Astrocyte of the hippocampus (primary cell): ENCODE results near the gene SNX25.
A peak's percentile ranks its signal among the peaks of the same experiment; 100 is the strongest.
"Not testable (repeated sequence)": the region's sequence is repeated elsewhere in the genome, so short reads cannot be mapped to it uniquely, and the experiment has no call there.

ENCODE experiments used
- DNase-seq: peaks from one replicate; pipeline ENCODE4 v3.0.0; 2011; ENCODE audit warnings: low read depth, low spot score

The SNX25 gene

DNA sequence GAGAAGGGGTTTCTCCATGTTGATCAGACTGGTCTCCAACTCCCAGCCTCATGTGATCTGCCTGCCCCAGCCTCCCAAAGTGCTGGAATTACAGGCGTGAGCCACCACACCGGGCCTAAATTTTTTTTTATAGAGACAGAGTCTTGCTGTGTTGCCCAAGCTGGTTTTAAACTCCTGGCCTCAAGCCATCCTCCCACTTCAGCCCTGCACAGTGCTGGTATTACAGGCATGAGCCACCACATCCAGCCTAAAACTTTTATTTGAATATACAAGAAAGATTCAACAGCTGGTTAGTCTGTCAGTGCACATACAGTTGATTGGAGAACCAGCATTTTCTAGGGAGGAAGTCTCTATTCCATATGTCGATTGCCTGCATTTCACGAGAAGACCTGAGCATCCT lies 95.1 kb downstream of the SNX25 start:
- DNase-seq, result no peak

DNA sequence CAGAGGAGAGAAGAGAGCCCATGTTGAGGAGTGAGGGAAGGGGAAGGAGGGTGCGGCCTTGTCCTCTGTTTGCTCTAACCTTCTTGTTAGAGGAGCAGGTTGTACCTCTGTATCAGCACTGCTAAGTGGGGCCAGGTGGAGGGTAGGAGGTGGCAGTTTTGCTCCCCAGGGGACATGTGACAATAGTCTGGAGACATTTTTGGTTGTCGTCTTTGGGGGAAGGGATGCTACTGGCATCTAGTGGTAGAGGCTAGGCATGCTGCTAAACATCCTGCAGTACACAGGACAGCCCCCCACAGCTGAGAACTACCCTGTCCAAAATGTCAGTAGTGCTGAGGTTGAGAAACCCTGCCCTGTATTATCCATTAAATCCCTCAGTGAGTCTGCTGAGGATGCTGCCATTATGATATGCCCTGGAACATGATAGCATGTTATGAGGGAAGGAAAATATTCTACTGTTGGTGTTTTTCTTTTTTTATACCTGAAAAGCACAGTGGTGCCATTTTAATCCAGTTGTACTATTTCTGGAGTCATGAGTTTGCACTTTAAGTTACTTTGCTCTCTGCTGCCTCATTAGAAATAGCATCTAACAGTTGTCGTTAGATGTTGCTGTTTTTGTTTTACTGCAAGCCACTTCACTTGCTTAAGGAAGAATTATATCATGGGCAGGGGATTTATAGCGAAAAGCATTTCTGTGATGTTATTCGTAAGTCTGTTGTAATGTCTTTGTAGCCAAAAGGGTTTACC lies 95.7 kb downstream of the SNX25 start:
- peak; percentile 55 for DNase-seq

DNA sequence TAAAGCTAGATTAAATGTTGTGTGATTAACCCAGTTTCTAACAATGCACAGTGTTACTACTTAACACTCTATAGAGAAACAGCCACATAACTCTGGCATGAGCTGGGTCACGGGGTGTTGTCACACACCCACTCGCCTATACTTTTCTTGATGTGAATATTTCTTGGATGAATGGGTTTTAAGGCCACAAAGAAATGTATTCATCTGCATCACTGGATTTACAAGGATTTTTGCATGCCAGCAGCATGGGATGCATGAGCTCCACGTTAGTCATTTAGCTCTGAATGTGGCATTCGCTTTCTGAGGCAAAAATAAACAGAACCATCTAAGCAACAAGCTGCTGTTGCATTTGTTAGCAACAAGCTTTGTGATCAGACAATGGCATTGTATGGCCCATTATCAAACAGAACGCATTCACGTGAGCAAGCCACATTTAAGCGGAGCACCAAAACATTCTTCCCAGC lies 96.6 kb downstream of the SNX25 start:
- peak; percentile 91 for DNase-seq

DNA sequence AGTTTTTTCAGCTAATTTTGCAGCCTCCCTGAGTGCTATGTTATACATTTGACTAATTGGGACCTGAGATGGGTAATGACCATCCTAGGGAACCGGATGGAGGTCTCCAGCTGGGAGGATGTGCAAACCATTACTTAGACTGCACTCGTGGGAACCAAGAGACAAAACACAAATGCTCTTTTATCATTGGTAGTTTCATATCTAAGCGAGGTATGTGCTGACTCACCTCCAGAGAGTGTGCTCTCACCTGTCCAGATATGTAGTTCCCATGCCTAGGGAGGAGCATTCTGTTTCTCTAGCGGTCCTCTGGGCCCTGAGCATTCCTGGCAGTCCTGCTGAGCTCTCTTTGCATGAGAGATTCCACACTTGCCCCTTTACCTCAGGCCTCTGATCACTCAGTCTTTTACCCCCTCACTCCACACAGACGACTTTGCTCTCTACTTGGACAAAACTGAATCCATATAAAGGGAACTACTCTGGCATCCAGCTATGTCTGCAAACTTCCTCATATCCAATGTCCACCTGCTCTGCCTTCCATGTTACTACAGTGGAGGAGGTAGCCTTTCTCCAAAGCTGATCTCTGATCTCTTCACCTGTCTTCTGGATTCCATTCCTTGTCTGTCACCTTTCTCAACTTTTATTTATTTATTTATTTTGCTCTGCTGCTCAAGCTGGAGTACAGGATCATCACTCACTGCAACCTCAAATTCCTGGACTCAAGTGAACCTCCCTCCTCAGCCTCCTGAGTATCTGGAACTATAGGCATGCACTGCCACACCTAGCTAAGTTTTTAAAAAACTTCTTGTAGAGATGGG lies 97.9 kb downstream of the SNX25 start:
- DNase-seq, result peak; percentile 32

DNA sequence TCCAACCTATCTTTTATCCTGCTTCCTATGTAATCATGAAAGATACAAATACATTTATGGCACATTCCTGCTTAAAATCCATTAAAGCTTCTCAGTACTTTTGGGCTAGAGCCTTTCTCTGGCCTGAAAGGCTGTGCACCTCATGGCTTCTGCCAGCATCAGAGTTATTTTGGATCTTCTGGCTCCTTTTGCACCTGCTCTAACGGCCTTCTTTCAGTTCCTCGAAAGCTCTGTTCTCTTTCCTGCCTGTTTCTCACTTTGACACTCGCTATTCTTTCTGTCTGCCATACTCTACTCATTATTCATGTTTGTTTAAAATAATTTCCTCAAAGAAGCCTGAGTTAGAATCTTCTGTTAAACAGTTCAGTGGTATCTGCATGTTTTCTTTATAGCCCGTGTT lies 100.4 kb downstream of the SNX25 start:
- no peak for DNase-seq

DNA sequence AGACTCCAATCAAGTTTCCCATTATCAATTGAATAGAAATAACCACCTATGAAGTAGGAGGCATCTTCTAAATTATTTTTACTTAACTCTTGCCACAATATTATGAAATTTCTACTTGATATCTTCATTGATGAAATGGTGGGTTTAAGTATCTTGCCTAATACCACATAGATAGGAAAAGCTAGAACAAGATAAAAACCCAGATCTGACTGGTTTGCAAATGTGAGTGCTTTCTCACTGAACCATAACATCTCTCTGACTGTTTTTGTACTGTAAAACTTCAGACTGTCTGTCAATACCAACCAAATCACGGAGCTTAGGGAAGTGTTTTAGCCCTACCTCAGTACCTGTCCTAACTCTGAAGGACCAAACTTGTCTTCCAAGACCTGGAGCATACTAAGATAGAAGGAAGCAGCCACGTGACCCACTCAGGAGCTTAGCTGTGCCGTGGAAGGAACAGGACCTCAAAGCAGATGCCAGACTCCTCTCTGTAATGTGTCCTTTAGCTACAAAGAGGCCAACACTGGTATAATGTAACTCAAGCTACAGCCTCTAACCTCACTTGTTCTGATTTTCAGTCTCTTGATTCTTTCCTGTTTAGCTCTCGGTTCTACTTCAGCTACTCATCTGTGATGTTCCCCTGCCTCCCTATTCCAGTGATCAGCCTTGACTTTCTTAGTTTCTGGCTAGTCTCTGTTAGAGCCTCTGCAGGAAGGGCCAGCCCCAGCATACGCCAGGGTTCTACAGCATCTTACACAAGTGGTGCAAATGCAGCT lies 101.9 kb downstream of the SNX25 start:
- DNase-seq, result no peak

DNA sequence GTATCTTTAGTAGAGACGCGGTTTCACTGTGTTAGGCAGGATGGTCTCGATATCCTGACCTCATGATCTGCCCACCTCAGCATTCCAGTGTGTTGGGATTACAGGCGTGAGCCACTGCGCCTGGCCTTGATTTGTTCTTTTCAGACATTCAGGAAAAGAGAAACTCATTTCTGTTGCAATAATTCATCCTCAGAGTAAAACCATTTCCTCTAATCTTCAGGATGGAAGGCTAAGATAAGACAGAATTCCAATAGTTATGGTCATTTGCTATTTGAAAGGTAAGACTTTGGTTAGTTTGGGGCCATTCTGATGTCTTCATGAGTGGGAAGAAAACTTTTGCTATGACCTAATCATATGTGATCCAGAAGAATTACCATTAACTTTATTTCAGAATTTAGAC lies 103.3 kb downstream of the SNX25 start:
- no peak for DNase-seq

DNA sequence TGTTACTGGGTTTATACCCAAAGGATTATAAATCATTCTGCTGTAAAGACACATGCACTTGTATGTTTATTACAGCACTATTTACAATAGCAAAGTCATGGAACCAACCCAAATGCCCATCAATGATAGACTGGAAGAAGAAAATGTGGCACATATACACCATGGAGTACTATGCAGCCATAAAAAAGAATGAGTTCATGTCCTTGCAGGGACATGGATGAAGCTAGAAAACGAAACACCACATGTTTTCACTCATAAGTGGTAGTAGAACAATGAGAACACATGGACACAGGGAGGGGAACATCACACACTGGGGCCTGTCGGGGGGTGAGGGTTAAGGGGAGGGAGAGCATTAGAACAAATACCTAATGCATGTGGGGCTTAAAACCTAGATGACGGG lies 108.1 kb downstream of the SNX25 start:
- not testable (repeated sequence) for DNase-seq

DNA sequence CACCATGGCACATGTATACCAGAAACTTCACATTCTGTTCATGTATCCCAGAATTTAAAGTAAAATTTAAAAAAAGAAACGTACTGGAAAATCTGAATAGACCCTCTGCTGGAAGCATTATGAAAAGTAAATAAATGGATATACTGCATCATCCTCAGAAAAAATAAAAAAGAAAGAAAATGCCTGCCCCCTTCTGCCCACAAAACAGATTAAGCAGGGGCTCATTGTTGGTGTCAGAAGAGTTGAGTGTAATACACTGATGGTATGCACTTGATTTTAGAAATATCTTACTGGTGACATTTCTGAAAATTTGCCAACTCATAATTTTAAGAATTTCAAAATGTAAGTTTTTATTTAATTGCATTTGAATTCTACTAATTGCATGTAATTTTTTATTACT lies 108.5 kb downstream of the SNX25 start:
- no peak for DNase-seq

DNA sequence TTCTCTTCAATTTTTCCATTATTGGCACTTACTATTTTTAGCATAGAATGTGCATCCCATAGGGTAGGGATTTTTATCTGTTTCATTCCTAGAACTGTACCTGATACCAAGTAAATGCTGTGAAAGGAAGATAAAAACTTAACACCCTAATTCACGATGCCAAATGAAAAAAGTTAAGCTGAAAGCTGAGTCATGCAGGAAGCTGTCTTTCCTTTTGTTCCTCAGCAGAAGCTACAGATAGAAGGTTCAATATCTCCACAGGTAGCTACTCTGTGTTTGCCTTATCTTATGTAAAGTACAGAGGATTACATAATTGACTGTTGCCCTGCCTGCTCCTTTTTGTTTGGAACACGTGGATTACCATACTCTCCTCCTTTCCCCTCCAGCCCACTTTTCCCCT lies 109.3 kb downstream of the SNX25 start:
- no peak for DNase-seq

DNA sequence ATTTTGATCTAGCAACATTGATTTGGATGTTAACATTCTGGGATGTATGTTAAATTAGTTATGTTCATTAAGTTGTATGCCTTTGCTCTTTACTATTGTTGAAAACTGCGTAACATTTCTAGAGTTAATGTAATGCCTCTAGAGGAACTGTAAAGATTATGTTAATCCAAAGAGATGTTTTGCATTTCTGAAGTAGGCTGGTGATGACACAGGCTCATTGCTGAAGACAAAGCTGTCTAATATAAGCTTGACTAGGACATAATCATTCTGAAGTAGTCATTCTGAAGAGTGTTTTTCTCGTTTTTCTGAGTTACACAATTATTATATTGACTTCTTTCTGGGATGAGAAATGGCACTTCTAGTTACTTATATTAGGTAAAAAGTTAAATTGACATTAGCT lies 113.4 kb downstream of the SNX25 start:
- DNase-seq, result no peak

DNA sequence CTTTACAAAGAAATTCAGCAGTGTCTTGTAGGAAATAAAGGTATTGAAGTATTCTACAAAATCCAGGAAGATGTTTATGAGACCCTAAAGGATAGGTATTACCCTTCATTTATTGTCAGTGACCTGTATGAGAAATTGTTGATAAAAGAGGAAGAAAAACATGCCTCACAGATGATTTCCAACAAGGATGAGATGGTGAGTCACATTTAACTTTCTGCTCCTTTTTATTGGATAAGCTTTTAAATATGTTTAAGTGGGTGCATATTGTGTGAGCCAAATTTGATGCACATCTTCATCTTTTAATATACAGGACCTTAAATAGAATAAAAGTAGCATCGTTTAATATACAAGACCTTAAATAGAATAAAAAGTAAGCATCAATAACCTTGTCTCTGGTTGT lies 114.2 kb downstream of the SNX25 start:
- no peak for DNase-seq

DNA sequence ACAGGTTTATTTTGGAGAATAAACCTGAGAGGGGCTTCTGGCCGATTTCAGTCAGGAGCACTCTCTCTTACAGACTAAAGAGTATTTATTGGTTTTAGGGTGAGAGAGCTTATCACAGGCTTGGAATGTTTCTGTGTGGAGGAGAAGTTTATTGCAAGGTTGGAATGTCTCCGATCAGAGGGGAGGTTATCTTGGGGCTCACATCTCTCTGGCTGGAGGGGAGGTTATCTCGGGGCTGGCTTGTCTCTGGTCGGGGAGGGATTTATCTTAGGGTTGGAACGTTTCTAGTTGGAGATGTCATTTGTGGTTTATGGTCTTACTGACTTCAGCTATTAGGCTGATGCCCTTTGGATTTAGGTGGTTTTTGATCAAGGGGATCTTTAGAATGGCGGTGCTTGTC lies 115.0 kb downstream of the SNX25 start:
- not testable (repeated sequence) for DNase-seq

DNA sequence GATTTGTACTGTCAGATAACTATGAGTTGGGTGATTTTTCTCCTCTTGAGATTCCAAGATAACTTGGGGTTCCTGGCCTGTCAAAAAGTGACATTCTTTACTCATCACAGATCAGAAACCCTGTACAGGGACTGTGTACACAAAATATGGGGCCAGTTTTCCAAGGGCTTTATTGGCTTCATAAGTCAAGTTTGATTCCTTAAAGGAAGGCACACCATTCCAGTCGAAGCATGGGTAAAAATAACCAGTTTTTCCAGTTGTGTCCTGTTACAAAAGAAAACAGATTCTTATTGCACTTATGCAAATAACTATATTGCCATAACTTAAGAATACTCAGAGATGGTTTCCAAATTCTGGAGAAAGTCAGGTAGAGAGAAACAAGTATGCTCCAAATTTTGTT lies 116.3 kb downstream of the SNX25 start:
- not testable (repeated sequence) for DNase-seq

DNA sequence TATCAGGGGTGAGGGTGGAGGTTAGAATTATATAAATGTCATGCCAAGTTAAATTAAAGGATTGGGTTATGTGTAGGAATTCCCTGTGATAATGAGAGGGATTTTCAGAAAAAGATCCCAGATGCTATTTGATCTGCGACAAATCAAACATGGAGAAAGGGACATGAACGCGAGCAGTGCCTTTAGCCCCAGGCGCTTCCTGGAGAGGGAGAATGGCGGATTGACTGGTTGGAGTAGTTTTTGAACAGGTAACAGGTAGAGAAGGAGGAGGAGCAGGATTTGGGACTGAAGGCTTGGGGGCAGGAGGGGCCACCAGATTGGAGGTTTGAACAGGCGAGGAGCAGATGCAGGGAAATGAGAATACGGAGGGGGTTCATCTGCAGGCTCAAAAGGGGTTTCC lies 119.2 kb downstream of the SNX25 start:
- DNase-seq, result no peak

DNA sequence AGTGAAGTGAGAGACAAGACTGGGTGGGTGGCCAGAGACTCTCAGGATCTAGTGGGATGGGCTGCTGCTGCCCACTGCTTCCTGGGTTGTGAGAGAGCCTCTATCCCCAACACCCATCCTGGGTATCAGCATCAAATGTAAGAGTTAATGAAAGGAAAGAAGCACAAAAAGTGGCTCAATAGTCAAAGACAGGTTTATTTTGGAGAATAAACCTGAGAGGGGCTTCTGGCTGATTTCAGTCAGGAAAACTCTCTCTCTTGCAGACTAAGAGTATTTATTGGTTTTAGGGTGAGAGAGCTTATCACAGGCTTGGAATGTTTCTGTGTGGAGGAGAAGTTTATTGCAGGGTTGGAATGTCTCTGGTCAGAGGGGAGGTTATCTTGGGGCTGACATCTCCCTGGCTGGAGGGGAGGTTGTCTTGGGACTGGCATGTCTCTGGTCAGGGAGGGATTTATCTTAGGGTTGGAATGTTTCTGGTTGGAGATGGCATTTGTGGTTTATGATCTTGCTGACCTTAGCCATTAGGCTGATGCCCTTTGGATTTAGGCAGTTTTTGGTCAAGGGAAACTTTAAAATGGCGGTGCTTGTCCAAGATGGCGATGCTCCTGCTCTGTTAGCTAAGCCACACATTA lies 120.6 kb downstream of the SNX25 start:
- not testable (repeated sequence) for DNase-seq

DNA sequence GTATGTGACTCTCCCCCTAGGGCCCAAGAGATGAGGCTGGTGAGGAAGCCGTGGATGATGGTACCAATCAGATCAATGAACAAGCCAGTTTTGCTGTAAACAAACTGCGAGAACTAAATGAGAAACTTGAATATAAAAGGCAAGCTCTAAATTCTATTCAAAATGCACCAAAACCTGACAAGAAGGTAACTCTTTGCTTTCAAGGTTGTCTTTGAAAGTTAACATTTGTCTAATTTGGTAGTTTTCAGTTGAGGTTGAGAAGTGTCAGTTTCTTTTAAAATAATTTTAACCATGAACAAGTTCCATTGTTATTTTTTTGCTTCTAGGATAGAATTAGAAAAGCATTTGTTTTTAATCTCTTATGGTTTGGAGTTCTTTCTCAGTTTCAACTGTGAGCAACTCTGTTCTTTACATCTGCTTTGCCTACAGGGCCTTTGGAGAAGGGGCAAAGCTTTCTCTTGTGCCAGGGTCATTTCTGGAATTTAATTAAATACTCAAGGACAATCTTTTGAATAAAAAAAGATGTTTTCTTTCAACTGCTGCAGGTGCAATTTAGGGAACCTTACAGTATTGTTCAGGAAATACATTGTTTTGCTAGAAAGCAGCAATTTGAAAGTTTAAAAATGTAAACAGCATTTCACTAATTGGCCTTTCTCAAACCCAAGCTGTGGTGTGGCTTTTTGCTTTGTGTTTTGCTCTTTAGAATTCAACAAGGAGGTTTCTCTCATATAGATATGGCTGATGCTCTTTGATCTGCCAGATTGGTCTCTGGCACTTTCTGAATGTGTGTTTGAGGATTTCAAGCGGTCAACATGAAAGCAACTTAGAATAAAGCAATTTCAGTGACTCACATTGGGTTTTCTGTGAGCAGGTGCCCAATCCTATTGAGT lies 123.4 kb downstream of the SNX25 start:
- DNase-seq, result peak; percentile 53

DNA sequence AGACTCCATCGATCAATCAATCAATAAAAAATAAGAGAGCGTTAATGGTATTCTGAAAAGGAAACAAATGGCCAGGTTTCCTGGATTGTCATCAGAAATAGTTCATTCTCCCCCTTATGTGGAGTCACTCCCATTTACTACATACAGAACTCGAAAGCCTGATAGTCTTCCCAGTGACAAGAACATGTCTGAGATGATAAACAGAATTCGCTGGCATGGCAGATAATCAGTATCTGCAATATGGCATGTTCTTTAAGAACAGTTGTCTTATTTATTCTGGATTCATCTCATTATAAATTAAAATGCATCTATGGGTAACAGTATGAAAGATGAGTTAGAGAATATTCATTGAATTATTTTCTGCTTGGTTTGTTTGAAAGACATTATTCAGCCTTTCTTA lies 124.9 kb downstream of the SNX25 start:
- no peak for DNase-seq

DNA sequence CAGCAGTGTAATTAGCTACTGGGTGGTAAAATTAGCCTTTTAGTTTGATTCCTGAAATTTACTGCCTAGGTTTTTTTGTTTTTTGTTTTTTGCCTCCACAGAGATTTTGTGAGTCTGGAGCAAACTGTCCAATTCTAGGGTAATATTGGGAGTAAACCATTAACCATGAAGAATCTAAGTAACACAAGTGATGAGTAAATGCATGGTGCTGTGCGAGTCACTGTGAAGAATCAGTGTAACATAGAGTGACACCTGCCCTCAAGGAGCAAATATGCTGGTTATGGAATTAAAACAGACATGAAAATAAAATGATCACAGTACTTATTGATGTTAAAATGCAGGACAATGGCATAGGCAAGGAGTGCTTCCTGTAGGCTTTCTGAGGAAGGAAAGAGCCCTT lies 126.2 kb downstream of the SNX25 start:
- no peak for DNase-seq

DNA sequence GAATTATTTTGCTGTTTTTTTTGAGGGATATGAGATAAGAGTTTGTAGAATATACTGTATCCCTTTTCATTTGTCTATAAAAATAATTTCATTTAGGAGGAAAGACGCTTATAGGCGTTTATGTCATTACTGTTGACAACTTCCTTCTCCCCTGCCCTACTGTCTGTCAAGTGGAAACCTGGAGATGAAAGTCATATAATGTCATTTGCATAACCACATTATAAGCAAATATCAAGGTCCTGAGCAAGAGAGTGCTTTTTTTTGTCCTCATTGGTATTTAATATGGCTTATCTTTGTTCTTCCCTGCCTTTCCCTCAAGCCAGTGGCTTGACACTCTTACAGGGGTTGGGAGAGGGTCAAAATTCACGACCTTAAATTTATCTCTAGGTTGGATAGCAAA lies 130.5 kb downstream of the SNX25 start:
- no peak for DNase-seq

DNA sequence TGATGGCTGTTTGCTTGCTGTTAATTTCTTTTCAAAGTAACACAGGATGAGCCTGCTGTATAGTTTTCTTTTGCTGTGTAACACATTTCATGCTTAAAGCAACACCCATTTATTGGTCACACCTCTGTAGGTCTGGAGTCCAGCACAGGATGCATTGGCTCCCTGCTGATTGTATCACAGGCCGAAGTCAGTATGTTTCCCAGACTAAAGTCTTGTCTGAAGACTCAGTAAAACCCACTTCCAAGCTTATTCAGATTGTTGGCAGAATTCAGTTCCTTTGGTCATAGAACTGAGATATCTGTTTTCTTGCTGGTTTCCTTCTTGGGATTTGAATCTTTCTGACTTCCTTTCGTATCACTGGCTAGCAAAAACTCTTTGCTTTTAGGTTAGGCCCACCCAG lies 132.0 kb downstream of the SNX25 start:
- DNase-seq, result no peak
